Thymus (tissue), 11 donors: ENCODE measurements around the gene STARD7. TPM values are rescaled to one million over a fixed set of nuclear protein-coding genes. Genes with fewer than 3 reads are reported as not detected.

Experiments used
- DNase-seq, 9 donors: peaks; one replicate each; pipeline ENCODE4 v3.0.0-alpha.2; 2013; ENCODE audit warnings: low spot score in 9 of 9, low read depth in 6 of 9, missing footprints in 1 of 9
- H3K27ac ChIP-seq, 2 donors: one replicate each; pipeline ENCODE4 v1.5.1; 2013; ENCODE audit warnings: control low read depth in 1 of 2, low read depth in 1 of 2, low read length in 1 of 2, mild to moderate bottlenecking in 1 of 2, moderate library complexity in 1 of 2
- H3K27me3 ChIP-seq, 2 donors: one replicate each; pipeline ENCODE4 v1.5.1; 2013; ENCODE audit warnings: low read length in 1 of 2; ENCODE audit not compliant: control insufficient read depth in 2 of 2, insufficient read depth in 1 of 2
- H3K36me3 ChIP-seq, 2 donors: one replicate each; pipeline ENCODE4 v1.5.1; 2013; ENCODE audit warnings: low read length in 1 of 2, mild to moderate bottlenecking in 1 of 2, moderate library complexity in 1 of 2; ENCODE audit not compliant: control insufficient read depth in 2 of 2, insufficient read depth in 2 of 2
- H3K4me1 ChIP-seq, 2 donors: one replicate each; pipeline ENCODE4 v1.5.1; 2013; ENCODE audit warnings: low read length in 2 of 2; ENCODE audit not compliant: control insufficient read depth in 2 of 2, insufficient read depth in 2 of 2
- H3K4me3 ChIP-seq, 2 donors: one replicate each; pipeline ENCODE4 v1.5.1; 2013; ENCODE audit warnings: low read length in 2 of 2, control low read depth in 1 of 2, mild to moderate bottlenecking in 1 of 2
- H3K9me3 ChIP-seq, 2 donors: one replicate each; pipeline ENCODE4 v1.5.1; 2013; ENCODE audit warnings: low read length in 1 of 2, mild to moderate bottlenecking in 1 of 2; ENCODE audit not compliant: control insufficient read depth in 2 of 2, insufficient read depth in 1 of 2
- WGBS: extraction: QIAGEN DNeasy Blood & Tissue Kit; methylation state at CpG from one replicate; pipeline ENCODE4 v1.1.7; 2013; 5-methylcytosine and 5-hydroxymethylcytosine counted together
- polyA plus RNA-seq: library from polyadenylated mRNA; stranded (reverse); fragments of 200-250 nt; gene quantifications from one replicate; pipeline ENCODE4 v1.2.3, GENCODE V29; 2013
- total RNA-seq: library from RNA; stranded (reverse); fragments of 120-200 nt; gene quantifications from one replicate; pipeline ENCODE4 v1.2.4, GENCODE V29; 2013
- donor health status: healthy.

STARD7 gene
- total and polyA plus RNA-seq, 2 donors: 69.5 to 94.5 TPM

DNA sequence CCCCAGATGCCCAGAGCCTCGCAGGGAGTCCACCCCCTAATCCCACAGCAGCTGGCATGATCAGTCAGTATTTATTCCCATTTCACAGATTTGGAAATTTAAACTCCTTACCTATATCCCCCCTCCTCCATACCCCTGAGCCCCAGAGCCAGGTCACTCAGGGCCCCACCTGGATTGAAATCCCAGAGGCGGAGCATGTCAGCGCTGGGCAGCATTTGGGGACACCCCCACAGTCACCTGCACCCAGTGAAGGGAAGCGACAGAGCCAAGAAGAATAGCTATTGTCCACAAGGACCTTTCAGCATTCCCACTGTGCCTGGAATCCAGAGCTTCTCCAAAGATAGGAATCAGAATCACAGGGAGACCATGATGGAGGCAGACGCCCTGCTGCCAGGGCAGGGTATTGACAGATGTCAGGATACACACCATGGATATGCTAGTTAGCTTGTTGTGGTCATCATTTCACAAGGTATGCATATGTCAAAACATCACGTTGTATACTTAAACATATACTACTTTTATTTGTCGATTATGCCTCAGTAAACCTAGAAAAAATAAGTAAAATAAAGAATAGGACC, 69.4 kb downstream of the STARD7 start:
- no peak for DNase-seq
- peaks cover 24 to 32% of the 10 kb centered on the region in 2 donors for H3K36me3 ChIP-seq
- H3K9me3 ChIP-seq: no peaks in the 10 kb centered on the region
- no peak overlapping the region for H3K4me3 ChIP-seq
- H3K4me1 ChIP-seq: peaks cover 21 to 39% of the 10 kb centered on the region in 2 donors
- peaks cover 0 to under 1% of the 10 kb centered on the region in 2 donors for H3K27me3 ChIP-seq
- H3K27ac ChIP-seq: peak overlapping the region; percentile 9 to 60
- 96% methylated on average over 7 of the region's 7 CpGs for WGBS

GRCh38 chr2:96138179-96139145, 70.2 kb downstream of the STARD7 start, which contains the start of gene ASTL:
Gene ASTL, minus strand, starts transcription at chr2:96138502. Its CDS starts 66 bp downstream, at chr2:96138436.
- Histone ChIP-seq H3K27me3 (no peaks in the 10 kb centered on the region), H3K36me3 (peaks cover 16 to 24% of the 10 kb centered on the region in 2 donors), H3K27ac (peak within 1 kb of the TSS; percentile 9 to 60), H3K9me3 (no peaks in the 10 kb centered on the region), H3K4me3 (no peak within 1 kb of the TSS), H3K4me1 (peaks cover 21 to 33% of the 10 kb centered on the region in 2 donors)
- peak in 5 of 9 donors; percentile 64 to 89 (median 79) for DNase-seq
- 38% methylated on average over 17 of the region's 17 CpGs for WGBS

DNA sequence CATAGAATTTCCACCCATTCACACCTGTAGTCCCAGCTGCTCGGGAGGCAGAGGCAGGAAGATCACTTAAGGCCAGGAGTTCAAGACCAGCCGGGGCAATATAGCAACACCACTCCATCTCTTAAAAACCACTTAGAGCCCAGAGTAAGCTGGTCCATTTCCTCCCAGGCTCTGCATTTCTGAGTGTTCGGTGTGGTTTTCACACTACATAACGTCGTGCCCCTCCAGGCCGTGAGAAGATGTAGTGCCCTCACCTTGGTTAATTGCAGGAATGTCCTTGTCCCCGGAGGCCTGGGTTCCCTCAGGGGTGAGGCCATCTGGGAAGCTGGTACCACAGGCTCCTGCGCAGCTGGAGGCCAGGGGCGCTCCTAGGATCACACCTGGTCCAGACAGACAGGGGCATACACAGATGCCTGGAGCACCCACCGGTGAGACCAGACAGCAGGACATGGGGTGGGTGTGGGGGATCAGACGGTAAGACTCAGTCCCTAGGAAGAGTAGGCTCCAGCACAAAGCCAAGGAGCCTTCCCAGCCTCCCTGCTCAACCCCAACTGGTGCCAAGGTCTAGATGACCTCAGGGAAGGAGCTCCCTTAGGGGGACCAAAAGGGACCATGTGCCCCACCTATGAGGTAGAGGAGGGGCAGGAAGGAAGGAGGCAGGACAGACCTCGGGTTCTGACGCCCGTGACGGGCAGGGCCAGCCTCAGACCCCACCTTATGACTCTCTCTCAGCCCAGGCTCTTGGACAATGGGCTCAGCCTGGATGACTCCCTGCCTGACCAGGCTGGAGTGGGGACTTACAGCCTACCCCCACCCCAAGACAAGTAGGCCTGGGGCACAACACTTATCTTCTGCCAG, 71.1 kb downstream of the STARD7 start:
- Histone ChIP-seq H3K4me3 (no peak overlapping the region), H3K4me1 (peaks cover 16 to 24% of the 10 kb centered on the region in 2 donors), H3K27ac (no peak overlapping the region), H3K36me3 (peaks cover 7 to 15% of the 10 kb centered on the region in 2 donors), H3K9me3 (no peaks in the 10 kb centered on the region), H3K27me3 (no peaks in the 10 kb centered on the region)
- no peak for DNase-seq
- 87% methylated on average over 15 of the region's 15 CpGs for WGBS

- Histone ChIP-seq H3K36me3 (peaks cover 7 to 12% of the 10 kb centered on the region in 2 donors), H3K27ac (no peak overlapping the region), H3K4me1 (peaks cover 11 to 13% of the 10 kb centered on the region in 2 donors), H3K4me3 (no peak overlapping the region), H3K27me3 (no peaks in the 10 kb centered on the region), H3K9me3 (no peaks in the 10 kb centered on the region)
- WGBS: 98% methylated on average over 8 of the region's 8 CpGs
- no peak for DNase-seq
Measured at GRCh38 chr2:96136129-96136720, 72.4 kb downstream of the STARD7 start.

- 93% methylated on average over 5 of the region's 5 CpGs for WGBS
- DNase-seq: no peak
- peaks cover 5 to 12% of the 10 kb centered on the region in 2 donors for H3K36me3 ChIP-seq
Measured at GRCh38 chr2:96135621-96136020, 73.0 kb downstream of the STARD7 start.

GRCh38 chr2:96135171-96135570, 73.5 kb downstream of the STARD7 start:
- no peak for DNase-seq
- Histone ChIP-seq H3K36me3 (peaks cover 5 to 13% of the 10 kb centered on the region in 2 donors), H3K4me1 (peaks cover 5 to 9% of the 10 kb centered on the region in 2 donors), H3K27ac (no peak overlapping the region), H3K4me3 (no peak overlapping the region), H3K9me3 (no peaks in the 10 kb centered on the region), H3K27me3 (no peaks in the 10 kb centered on the region)
- WGBS: 96% methylated on average over 9 of the region's 9 CpGs

More at GRCh38 chr2:96135621-96136020, 73.0 kb downstream of the STARD7 start:
- Histone ChIP-seq H3K27me3 (no peaks in the 10 kb centered on the region), H3K4me1 (peaks cover 5 to 9% of the 10 kb centered on the region in 2 donors), H3K9me3 (no peaks in the 10 kb centered on the region), H3K4me3 (no peak overlapping the region), H3K27ac (no peak overlapping the region)

Other genes with a start within 250 kb of the STARD7 start
- gene ANKRD36C, start 217.0 kb downstream of the STARD7 start, total RNA-seq: 40.9 TPM
- 5.2 TPM for gene ANKRD36C, start 217.0 kb downstream of the STARD7 start, polyA plus RNA-seq
- 0.38 TPM for gene GPAT2, start 173.9 kb downstream of the STARD7 start, total RNA-seq
- 3.4 TPM for gene GPAT2, start 173.9 kb downstream of the STARD7 start, polyA plus RNA-seq
- gene ADRA2B, start 92.3 kb downstream of the STARD7 start, total RNA-seq: 0.28 TPM
- gene ADRA2B, start 92.3 kb downstream of the STARD7 start, polyA plus RNA-seq: 0.52 TPM
- gene ASTL, start 70.3 kb downstream of the STARD7 start, total RNA-seq: 0.42 TPM
- gene ASTL, start 70.3 kb downstream of the STARD7 start, polyA plus RNA-seq: 2.9 TPM
- 60.0 TPM for gene DUSP2, start 63.4 kb downstream of the STARD7 start, total RNA-seq
- gene DUSP2, start 63.4 kb downstream of the STARD7 start, polyA plus RNA-seq: 208 TPM
- gene TMEM127, start 57.2 kb upstream of the STARD7 start, total RNA-seq: 6.9 TPM
- gene TMEM127, start 57.2 kb upstream of the STARD7 start, polyA plus RNA-seq: 13.7 TPM
- gene CIAO1, start 57.4 kb upstream of the STARD7 start, total RNA-seq: 51.3 TPM
- gene CIAO1, start 57.4 kb upstream of the STARD7 start, polyA plus RNA-seq: 38.6 TPM
- gene SNRNP200, start 96.7 kb upstream of the STARD7 start, total RNA-seq: 51.1 TPM
- 105 TPM for gene SNRNP200, start 96.7 kb upstream of the STARD7 start, polyA plus RNA-seq
- gene ITPRIPL1, start 116.5 kb upstream of the STARD7 start, total RNA-seq: 7.7 TPM
- 1.9 TPM for gene ITPRIPL1, start 116.5 kb upstream of the STARD7 start, polyA plus RNA-seq
- gene NCAPH, start 126.9 kb upstream of the STARD7 start, total RNA-seq: 33.9 TPM
- gene NCAPH, start 126.9 kb upstream of the STARD7 start, polyA plus RNA-seq: 3.1 TPM